KOPT-K1 (cell line): Measurements from ENCODE around the gene FAM120B.
"Not testable (repeated sequence)": the region's sequence is repeated elsewhere in the genome, so short reads cannot be mapped to it uniquely, and the experiment has no call there.

ENCODE experiments used
- H3K27ac ChIP-seq: fragments of 200-600 bp; sonication (generic); 2 replicates; pipeline ENCODE4 v1.5.1; 2016; ENCODE audit warnings: antibody characterized with exemption, mild to moderate bottlenecking, low read depth, low read length; ENCODE audit not compliant: poor library complexity, severe bottlenecking
- H3K36me3 ChIP-seq: fragments of 200-600 bp; sonication (generic); 2 replicates; pipeline ENCODE4 v1.5.1; 2017; ENCODE audit warnings: antibody characterized with exemption, mild to moderate bottlenecking, low read length, moderate library complexity; ENCODE audit not compliant: insufficient read depth
- H3K9me3 ChIP-seq: fragments of 200-600 bp; sonication (generic); 2 replicates; pipeline ENCODE4 v1.5.1; 2017; ENCODE audit warnings: antibody characterized with exemption, low read length, mild to moderate bottlenecking; ENCODE audit not compliant: insufficient read depth, poor library complexity, severe bottlenecking

Gene FAM120B

DNA sequence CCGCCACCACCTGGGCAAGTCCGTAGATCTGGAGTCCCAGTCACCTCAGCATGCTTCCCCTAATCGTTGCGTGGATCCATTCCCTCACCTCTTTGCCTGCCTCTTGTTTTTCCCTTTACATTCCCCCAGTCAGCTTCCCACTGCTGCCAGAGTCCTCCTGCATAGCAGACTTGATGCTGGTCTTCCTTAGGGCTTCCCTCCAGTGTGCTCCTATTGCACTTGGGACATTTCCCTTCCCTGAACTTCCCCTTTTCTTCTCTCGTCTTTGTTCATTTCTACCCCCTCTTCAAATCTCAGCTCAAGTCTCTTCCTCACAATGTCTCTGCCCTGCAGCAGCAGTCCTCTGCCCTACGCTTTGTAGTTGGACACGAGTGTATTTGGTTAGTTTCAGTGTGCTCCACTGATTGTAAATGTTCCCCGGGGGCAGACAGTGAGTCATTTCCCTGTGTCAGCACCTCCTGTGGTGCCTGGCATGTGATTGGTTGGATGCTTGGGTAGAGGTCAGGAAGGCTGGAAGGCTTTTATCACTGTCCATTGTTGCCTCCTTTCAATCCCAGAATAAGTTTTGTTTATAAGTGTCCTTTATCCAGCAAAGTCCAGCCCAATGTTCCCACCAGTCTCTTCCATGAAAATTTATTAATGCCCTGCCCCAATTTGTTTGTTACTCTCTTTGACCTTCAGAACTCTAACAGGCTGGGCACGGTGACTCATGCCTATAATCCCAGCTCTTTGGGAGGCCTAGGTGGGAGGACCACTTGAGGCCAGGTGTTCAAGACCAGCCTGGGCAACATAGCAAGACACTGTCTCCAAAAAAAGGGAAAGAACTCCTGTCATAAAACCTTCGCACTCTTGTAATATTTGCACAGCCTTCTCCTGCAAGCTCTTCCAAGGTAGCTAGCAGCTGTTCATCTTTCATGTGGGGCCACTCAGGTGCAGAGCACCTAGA is 38.3 kb downstream of the FAM120B start:
- Histone ChIP-seq H3K36me3 (peaks cover 58% of the 10 kb centered on the region), H3K9me3 (peaks cover 5% of the 10 kb centered on the region), H3K27ac (no peak overlapping the region)

- Histone ChIP-seq H3K27ac (no peak overlapping the region), H3K36me3 (peaks cover 64% of the 10 kb centered on the region), H3K9me3 (peaks cover 13% of the 10 kb centered on the region)
Observed at GRCh38 chr6:170345662-170346061, 39.1 kb downstream of the FAM120B start.

DNA sequence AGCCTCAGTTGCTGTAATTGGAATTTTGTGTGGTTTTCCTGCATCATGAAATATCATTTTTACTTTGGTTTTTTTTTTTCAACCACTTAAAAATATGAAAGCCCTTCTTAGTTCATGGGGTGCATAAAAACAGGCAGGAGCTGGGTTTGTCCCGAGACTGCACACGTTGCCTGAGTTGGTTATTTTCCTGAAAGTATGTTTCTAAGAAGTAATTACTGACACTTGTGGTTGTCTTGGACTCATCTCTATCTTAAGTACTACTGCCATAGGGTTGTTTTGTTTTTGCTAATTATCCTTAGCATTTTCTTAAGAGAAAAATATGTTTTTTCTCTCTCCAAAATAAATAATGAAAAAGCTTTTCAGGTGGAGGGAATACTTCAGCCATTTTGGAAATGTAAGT is 40.1 kb downstream of the FAM120B start:
- peaks cover 22% of the 10 kb centered on the region for H3K9me3 ChIP-seq
- H3K27ac ChIP-seq = no peak overlapping the region
- H3K36me3 ChIP-seq = peaks cover 69% of the 10 kb centered on the region

DNA sequence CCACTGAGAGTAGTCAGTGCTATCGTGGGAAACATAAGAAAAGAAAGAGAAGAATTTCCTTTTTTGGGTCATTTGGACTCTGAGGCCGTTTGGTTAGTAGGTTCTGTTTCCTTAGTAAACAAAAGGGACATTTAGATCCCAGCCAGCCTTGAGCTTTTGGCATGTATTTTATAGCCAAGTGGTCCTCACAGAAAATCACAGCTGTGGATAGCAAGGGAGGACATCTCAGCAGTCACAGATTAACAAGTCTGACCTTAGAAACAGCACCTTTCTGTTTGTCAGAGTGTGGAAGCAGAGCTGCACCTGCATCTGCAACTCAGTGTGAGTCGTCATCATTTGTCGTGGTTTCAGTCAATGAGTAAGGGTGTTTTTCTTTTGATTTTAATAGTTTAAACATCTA is 40.5 kb downstream of the FAM120B start:
- no peak overlapping the region for H3K27ac ChIP-seq

GRCh38 chr6:170347975-170348374 is 41.4 kb downstream of the FAM120B start:
- Histone ChIP-seq H3K9me3 (peaks cover 33% of the 10 kb centered on the region), H3K36me3 (peaks cover 63% of the 10 kb centered on the region), H3K27ac (no peak overlapping the region)

More for the DNA sequence above, 40.5 kb downstream of the FAM120B start:
- Histone ChIP-seq H3K9me3 (peaks cover 27% of the 10 kb centered on the region), H3K36me3 (peaks cover 69% of the 10 kb centered on the region)

DNA sequence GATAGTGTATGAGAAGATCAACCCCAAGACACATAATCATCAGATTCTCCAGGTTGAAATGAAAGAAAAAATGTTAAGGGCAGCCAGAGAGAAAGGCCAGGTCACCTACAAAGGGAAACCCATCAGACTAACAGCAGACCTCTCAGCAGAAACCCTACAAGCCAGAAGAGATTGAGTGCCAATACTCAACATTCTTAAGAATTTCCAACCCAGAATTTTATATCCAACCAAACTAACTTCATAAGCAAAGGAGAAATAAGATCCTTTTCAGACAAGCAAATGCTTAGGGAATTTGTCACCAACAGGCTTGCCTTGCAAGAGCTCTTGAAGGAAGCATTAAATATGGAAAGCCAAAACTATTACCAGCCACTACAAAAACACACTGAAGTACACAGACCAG is 44.9 kb downstream of the FAM120B start:
- Histone ChIP-seq H3K36me3 (peaks cover 53% of the 10 kb centered on the region), H3K9me3 (peaks cover 33% of the 10 kb centered on the region)

DNA sequence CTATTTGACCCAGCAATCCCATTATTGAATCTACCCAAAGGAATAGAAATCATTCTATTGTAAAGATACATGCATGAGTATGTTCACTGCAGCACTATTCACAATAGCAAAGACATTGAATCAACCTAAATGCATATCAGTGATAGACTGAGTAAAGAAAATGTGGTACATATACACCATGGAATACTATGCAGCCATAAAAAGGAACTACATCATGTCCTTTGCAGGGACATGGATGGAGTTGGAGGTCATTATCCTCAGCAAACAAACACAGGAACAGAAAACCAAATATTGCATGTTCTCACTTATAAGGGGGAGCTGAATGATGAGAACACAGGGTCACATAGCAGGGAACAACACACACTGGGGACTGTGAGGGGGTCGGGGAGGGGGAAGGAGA is 48.6 kb downstream of the FAM120B start:
- H3K27ac ChIP-seq = not testable (repeated sequence)
- peaks cover 25% of the 10 kb centered on the region for H3K9me3 ChIP-seq
- H3K36me3 ChIP-seq = peaks cover 65% of the 10 kb centered on the region

More for the DNA sequence above, 44.9 kb downstream of the FAM120B start:
- H3K27ac ChIP-seq = not testable (repeated sequence)

DNA sequence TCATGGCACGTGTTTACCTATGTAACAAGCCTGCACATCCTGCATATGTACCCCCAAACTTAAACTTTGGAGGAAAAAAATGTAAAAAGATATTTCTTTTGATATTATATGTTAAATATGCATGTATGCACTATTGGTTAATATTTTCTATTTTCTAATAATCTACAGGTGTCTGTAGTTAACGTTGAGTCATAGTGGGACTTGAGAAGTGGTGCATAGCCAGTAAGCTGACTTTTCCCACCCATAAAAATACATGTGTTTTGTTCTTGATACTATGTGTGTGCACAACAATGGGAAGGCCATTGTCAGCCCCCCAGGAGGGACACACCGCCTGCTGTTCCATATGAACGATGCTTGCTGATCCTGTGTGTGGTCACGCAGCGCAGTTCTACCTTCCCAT is 49.1 kb downstream of the FAM120B start:
- H3K9me3 ChIP-seq = peaks cover 21% of the 10 kb centered on the region
- H3K27ac ChIP-seq = no peak overlapping the region
- peaks cover 65% of the 10 kb centered on the region for H3K36me3 ChIP-seq

- Histone ChIP-seq H3K27ac (no peak overlapping the region), H3K9me3 (no peaks in the 10 kb centered on the region), H3K36me3 (peaks cover 67% of the 10 kb centered on the region)
Observed at GRCh38 chr6:170357812-170358211, 51.3 kb downstream of the FAM120B start.

- Histone ChIP-seq H3K36me3 (peaks cover 74% of the 10 kb centered on the region), H3K27ac (no peak overlapping the region), H3K9me3 (no peaks in the 10 kb centered on the region)
Observed at GRCh38 chr6:170358496-170358895, 51.9 kb downstream of the FAM120B start.

GRCh38 chr6:170360476-170360875 is 53.9 kb downstream of the FAM120B start:
- H3K9me3 ChIP-seq = no peaks in the 10 kb centered on the region
- no peak overlapping the region for H3K27ac ChIP-seq
- peaks cover 94% of the 10 kb centered on the region for H3K36me3 ChIP-seq

DNA sequence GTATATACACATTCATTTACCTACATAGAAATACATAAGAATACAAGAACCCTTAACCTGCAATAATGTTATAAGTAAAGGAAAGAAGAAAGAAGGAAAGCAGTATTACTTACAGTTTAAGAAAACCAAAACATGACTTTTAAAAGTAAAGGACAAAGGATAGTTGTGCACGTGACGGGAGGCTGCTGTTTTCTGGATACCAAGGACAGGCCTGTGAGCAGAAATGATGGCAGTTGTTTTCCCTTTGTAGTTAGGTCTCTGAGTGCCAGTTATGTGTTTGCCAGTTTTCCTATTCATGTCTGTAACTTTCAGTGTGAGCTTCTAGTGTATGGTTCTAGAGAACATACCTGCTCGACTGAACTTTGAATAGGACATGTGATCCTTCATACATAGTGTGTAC is 54.8 kb downstream of the FAM120B start:
- H3K27ac ChIP-seq = no peak overlapping the region
- H3K36me3 ChIP-seq = peaks cover 95% of the 10 kb centered on the region
- no peaks in the 10 kb centered on the region for H3K9me3 ChIP-seq

DNA sequence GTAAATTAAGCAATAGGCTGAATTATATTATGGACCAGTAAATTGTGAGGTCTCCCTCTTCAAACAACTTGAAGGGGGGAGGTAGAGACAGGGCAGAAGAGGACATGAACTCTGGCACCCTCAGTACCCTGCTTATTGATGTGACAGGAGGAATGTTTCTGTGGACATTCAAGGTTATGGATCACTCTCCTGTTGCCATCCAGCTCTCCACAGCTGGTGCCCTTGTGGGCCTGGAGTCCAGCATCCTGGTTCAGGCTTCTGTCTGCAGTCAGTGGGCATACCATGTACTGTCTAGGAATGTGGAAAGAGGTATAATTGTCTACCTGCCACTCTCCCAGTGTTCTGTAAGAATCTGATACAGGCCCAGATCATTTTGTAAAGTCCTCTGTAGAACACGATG is 55.6 kb downstream of the FAM120B start:
- no peaks in the 10 kb centered on the region for H3K9me3 ChIP-seq
- no peak overlapping the region for H3K27ac ChIP-seq
- H3K36me3 ChIP-seq = peaks cover 89% of the 10 kb centered on the region

GRCh38 chr6:170363255-170363654 is 56.7 kb downstream of the FAM120B start:
- H3K9me3 ChIP-seq = no peaks in the 10 kb centered on the region
- H3K36me3 ChIP-seq = peaks cover 87% of the 10 kb centered on the region

GRCh38 chr6:170365121-170365520 is 58.6 kb downstream of the FAM120B start:
- Histone ChIP-seq H3K9me3 (no peaks in the 10 kb centered on the region), H3K27ac (no peak overlapping the region), H3K36me3 (peaks cover 83% of the 10 kb centered on the region)

More at GRCh38 chr6:170363255-170363654, 56.7 kb downstream of the FAM120B start:
- no peak overlapping the region for H3K27ac ChIP-seq

DNA sequence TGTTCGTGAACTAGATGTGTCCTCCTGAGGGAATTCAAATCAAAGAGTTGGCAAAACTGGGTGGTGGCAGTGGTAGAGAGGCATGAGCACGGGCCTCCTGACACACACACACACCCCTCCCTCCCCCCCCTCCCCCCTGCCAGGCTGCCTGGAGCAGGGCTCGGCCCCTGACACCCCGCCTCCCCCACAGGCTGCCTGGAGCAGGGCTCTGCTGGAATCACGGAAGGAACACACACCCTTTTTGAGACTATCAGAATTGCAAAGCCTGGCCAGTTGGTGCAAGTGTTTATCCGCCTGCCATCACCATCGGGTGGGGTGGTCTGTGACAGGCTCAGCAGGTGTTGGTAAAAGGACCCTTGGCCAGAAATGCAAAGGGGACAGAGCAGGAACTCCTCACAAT is 59.0 kb downstream of the FAM120B start:
- Histone ChIP-seq H3K27ac (no peak overlapping the region), H3K9me3 (no peaks in the 10 kb centered on the region), H3K36me3 (peaks cover 83% of the 10 kb centered on the region)
